Gastrocnemius medialis (tissue), 4 donors: ENCODE measurements around the gene CLSTN2. TPM values are rescaled to one million over a fixed set of nuclear protein-coding genes. Genes with fewer than 3 reads are reported as not detected.

Experiments used
- ATAC-seq, 2 donors: fragments of 150-250 bp; one replicate each; pipeline ENCODE4 v1.9.1; 2016
- DNase-seq, 2 donors: peaks; one replicate each; pipeline ENCODE4 v3.0.0-alpha.2; 2019
- H3K27ac ChIP-seq, 4 donors: fragments of 200-600 bp; sonication (generic); 1 replicate in 1 of 4; 2 replicates in 3 of 4; pipeline ENCODE4 v1.5.1; 2016 to 2018; ENCODE audit warnings: mild to moderate bottlenecking in 2 of 4, moderate library complexity in 1 of 4
- H3K27me3 ChIP-seq, 3 donors: fragments of 200-600 bp; sonication (generic) in 2 of 3; 1 replicate in 1 of 3; 2 replicates in 2 of 3; pipeline versions ENCODE4 v1.5.1 to v1.6.0; 2016 to 2019; ENCODE audit warnings: mild to moderate bottlenecking in 1 of 3, moderate library complexity in 1 of 3
- H3K36me3 ChIP-seq, 2 donors: fragments of 200-600 bp; sonication (generic) in 1 of 2; one replicate each; pipeline ENCODE4 v1.5.1; 2017 to 2018
- H3K4me1 ChIP-seq, 2 donors: fragments of 200-600 bp; sonication (generic) in 1 of 2; one replicate each; pipeline ENCODE4 v1.5.1; 2016 to 2017; ENCODE audit warnings: mild to moderate bottlenecking in 2 of 2
- H3K4me3 ChIP-seq, 4 donors: fragments of 200-600 bp; sonication (generic) in 3 of 4; 1 replicate in 1 of 4; 2 replicates in 3 of 4; pipeline ENCODE4 v1.5.1; 2016 to 2019; ENCODE audit warnings: mild to moderate bottlenecking in 2 of 4
- H3K9me3 ChIP-seq, 3 donors: fragments of 200-600 bp; sonication (generic) in 2 of 3; 1 replicate in 1 of 3; 2 replicates in 2 of 3; pipeline ENCODE4 v1.5.1; 2016 to 2019
- POLR2A ChIP-seq, 2 donors: fragments of 450-650 bp; IDR thresholded peaks; one replicate each; pipeline ENCODE4 v1.6.1; 2017; ENCODE audit warnings: antibody characterized with exemption in 2 of 2, mild to moderate bottlenecking in 2 of 2, moderate library complexity in 2 of 2
- in situ Hi-C, 4 donors: fragments of 200-750 bp; cut with MboI; loops; one replicate each; pipeline versions ENCODE4 v1.15.0 to v1.8.0; 2017; ENCODE audit warnings: low sequenced_read_pairs in 4 of 4
- intact Hi-C: fragments of 100-400 bp; cut with DNase I; formaldehyde crosslinking; loops from one replicate; pipeline ENCODE4 v1.15.1; 2023; ENCODE audit warnings: low total_unique reads
- total RNA-seq, 4 donors: library from RNA; depleted of rRNA; stranded (reverse); fragments of >200 nt; gene quantifications; one replicate each; pipeline versions ENCODE4 v1.1.0 to v1.2.3, GENCODE V29; 2016
- TF ChIP-seq, protein P1 (sequence below), 5 experiments: fragments of 450-650 bp in 3 of 5; fragments of 200-600 bp in 2 of 5; sonication (generic) in 2 of 5; IDR thresholded peaks in 4 of 5; conservative IDR thresholded peaks in 1 of 5; 1 replicate in 4 of 5; 2 replicates in 1 of 5; pipeline ENCODE4 v1.5.1; 2016 to 2019; ENCODE audit warnings: antibody characterized with exemption in 5 of 5, mild to moderate bottlenecking in 3 of 5, moderate library complexity in 3 of 5

CLSTN2 gene
- total RNA-seq, 4 donors from 2014 or later, result 1.1 to 4.9 (median 4.0) TPM

GRCh38 chr3:140497331-140497730, 562.3 kb downstream of the CLSTN2 start:
- in situ Hi-C loops, result no loop called here
- intact Hi-C loops, result no loop called here
- no peak for ATAC-seq

GRCh38 chr3:140499114-140499757, 564.3 kb downstream of the CLSTN2 start:
- no peak for TF ChIP-seq POLR2A (IDR thresholded peaks at IDR 0.05)
- TF ChIP-seq, protein P1, sequence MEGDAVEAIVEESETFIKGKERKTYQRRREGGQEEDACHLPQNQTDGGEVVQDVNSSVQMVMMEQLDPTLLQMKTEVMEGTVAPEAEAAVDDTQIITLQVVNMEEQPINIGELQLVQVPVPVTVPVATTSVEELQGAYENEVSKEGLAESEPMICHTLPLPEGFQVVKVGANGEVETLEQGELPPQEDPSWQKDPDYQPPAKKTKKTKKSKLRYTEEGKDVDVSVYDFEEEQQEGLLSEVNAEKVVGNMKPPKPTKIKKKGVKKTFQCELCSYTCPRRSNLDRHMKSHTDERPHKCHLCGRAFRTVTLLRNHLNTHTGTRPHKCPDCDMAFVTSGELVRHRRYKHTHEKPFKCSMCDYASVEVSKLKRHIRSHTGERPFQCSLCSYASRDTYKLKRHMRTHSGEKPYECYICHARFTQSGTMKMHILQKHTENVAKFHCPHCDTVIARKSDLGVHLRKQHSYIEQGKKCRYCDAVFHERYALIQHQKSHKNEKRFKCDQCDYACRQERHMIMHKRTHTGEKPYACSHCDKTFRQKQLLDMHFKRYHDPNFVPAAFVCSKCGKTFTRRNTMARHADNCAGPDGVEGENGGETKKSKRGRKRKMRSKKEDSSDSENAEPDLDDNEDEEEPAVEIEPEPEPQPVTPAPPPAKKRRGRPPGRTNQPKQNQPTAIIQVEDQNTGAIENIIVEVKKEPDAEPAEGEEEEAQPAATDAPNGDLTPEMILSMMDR (IDR thresholded peaks at IDR 0.05 in 4 of 5, conservative IDR thresholded peaks at IDR 0.05 in 1 of 5), result peak in 1 of 5 experiments; percentile 10
- Histone ChIP-seq H3K4me1 (no peaks in the 10 kb centered on the region), H3K27ac (no peak overlapping the region), H3K36me3 (no peaks in the 10 kb centered on the region), H3K4me3 (no peak overlapping the region), H3K9me3 (no peaks in the 10 kb centered on the region), H3K27me3 (no peaks in the 10 kb centered on the region)
- DNase-seq (no peak), ATAC-seq (no peak)
- intact Hi-C loops, result no loop called here
- in situ Hi-C loops, result no loop called here

More at GRCh38 chr3:140497331-140497730, 562.3 kb downstream of the CLSTN2 start:
- no peak overlapping the region for H3K27ac ChIP-seq
- H3K9me3 ChIP-seq, result no peaks in the 10 kb centered on the region
- no peaks in the 10 kb centered on the region for H3K27me3 ChIP-seq
- no peaks in the 10 kb centered on the region for H3K36me3 ChIP-seq
- no peak for DNase-seq
- TF ChIP-seq, protein P1 (IDR thresholded peaks at IDR 0.05 in 4 of 5, conservative IDR thresholded peaks at IDR 0.05 in 1 of 5), result no peak
- TF ChIP-seq POLR2A (IDR thresholded peaks at IDR 0.05), result no peak
- no peaks in the 10 kb centered on the region for H3K4me1 ChIP-seq
- no peak overlapping the region for H3K4me3 ChIP-seq

GRCh38 chr3:140500473-140500872, 565.5 kb downstream of the CLSTN2 start:
- in situ Hi-C loops, result no loop called here

DNA sequence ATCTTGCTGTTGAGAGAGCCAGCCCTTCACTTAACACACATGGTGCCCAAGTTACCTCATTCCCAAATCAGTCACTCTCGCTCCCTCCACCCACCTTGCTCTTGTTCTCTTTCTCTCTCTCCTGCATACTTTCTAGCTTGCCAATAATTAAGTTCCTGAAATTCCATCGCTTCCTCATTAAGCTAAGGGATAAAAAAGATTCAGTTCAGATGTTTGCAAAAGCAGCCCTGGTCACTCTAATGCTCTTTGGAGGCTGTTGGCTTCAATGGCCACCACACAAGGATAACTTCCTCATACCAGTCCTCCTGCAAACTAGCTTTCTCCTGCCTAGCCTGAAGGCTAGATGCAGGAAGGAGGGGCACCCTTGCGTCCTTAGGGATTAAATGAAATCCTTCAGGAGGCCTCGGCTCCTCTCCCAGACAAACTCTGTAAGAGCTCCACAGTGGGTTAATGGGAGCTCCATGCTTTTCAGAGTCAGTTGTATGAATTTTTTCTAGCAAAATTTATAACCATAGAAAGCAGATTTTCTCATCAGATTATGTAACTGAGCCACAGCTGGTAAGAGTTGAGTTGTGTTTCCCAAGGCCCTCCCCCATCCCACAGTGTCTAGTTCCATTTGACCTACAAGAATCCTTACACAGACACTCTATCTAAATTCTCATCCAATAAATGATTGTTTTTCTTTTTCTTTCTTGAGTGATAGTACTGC, 566.2 kb downstream of the CLSTN2 start:
- H3K4me1 ChIP-seq, result no peaks in the 10 kb centered on the region
- H3K4me3 ChIP-seq, result no peak overlapping the region
- DNase-seq (no peak), ATAC-seq (no peak)
- intact Hi-C loops, result no loop called here
- H3K27me3 ChIP-seq, result no peaks in the 10 kb centered on the region
- no peaks in the 10 kb centered on the region for H3K9me3 ChIP-seq
- TF ChIP-seq POLR2A (IDR thresholded peaks at IDR 0.05), result no peak
- TF ChIP-seq, protein P1 (IDR thresholded peaks at IDR 0.05 in 4 of 5, conservative IDR thresholded peaks at IDR 0.05 in 1 of 5), result no peak
- no peaks in the 10 kb centered on the region for H3K36me3 ChIP-seq
- in situ Hi-C loops, result no loop called here
- no peak overlapping the region for H3K27ac ChIP-seq

More at GRCh38 chr3:140500473-140500872, 565.5 kb downstream of the CLSTN2 start:
- intact Hi-C loops, result no loop called here
- Histone ChIP-seq H3K9me3 (no peaks in the 10 kb centered on the region), H3K27me3 (no peaks in the 10 kb centered on the region), H3K27ac (no peak overlapping the region), H3K4me3 (no peak overlapping the region), H3K4me1 (no peaks in the 10 kb centered on the region), H3K36me3 (no peaks in the 10 kb centered on the region)
- no peak for DNase-seq
- no peak for ATAC-seq
- TF ChIP-seq, protein P1 (IDR thresholded peaks at IDR 0.05 in 4 of 5, conservative IDR thresholded peaks at IDR 0.05 in 1 of 5), result no peak
- no peak for TF ChIP-seq POLR2A (IDR thresholded peaks at IDR 0.05)
